ENCODE measurements around the gene MRPS21.
"Not testable (repeated sequence)": the region's sequence is repeated elsewhere in the genome, so short reads cannot be mapped to it uniquely, and the experiment has no call there.

MRPS21 gene

DNA sequence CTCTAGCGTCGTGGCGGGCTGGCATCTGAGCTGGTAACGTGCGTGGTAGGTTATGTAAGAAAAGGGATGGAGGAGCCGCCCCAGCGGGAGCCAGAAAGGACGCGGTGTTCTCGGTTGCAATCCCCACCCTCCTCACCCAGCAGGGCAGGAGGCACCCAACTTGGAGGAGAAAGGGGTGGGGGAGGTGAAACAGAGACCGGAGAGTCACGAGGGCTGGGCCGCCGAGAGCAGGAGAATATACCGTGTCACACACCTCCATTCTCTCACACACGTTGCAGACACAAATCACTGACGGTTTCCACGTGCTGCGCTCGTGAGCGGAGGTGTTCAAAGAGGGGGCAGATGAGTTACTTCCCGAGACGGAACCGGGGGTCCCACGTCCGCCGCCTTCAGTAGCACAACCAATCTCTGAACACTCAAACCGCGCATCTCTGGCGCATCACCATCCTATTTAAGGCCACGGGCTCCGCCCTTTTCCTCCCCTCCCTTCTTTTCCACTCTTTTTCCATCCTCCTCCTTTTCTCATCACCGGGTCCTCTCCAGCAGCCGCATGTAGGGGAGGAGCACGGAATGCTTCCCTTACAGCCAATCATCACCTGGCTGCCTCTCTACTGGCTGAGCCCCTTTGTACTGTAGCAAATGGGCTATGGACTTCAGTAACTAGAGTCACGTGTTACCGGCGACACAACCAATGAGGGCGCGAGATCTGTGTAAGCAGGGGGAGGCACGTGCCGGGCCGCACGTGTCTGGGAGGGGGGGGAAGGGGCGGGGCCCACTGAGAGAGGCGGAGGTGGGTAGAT, 11.7 kb upstream of the MRPS21 start, which contains the start of gene CIART:
CIART (plus strand) TSS at position 797 of the 800 bp plus-strand sequence. CDS start 714 bp downstream, outside the sequence.
- peak; percentile 53 to 80 (median 74) for DNase-seq (ENCODE audit: low read depth in 3 of 3)

GRCh38 chr1:150282558-150282958, 11.1 kb upstream of the MRPS21 start:
- no peak for DNase-seq (ENCODE audit: low read depth in 3 of 3)

DNA sequence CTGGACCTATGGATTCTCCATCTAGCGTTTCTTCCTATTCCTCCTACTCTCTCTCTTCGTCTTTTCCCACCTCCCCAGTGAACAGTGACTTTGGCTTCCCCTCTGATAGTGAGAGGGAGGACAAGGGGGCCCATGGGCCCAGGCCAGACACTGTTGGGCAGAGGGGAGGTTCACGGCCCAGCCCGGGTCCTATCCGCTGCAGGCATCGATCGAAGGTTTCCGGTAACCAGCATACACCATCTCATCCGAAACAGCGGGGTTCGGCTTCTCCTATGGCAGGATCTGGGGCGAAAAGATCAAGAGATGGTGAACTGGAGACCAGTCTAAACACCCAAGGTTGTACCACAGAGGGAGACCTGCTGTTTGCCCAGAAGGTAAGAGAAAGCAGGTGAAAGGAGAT, 10.4 kb upstream of the MRPS21 start:
- no peak for DNase-seq (ENCODE audit: low read depth in 3 of 3)

GRCh38 chr1:150288382-150288781, 5.3 kb upstream of the MRPS21 start:
- no peak for DNase-seq (ENCODE audit: low read depth in 3 of 3)

DNA sequence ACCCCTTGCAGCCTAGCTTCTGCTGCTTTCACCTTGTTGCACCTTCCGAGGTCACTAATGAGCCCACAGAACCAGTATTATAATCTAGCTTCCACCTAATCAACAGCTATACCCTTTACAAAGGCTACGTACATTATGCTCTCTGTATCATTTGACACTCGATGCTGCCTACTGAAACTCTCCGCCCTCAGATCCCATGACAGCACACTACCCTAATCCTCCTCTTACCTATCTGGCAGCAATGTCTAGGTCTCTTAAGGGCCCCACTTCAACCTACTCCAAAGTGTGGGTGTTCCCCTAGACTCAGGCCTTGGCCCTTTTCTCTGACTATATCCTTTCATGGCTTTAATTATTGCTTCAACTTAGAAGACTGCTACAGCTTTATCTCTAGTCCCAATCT, 4.8 kb upstream of the MRPS21 start:
- no peak for DNase-seq (ENCODE audit: low read depth in 3 of 3)

DNA sequence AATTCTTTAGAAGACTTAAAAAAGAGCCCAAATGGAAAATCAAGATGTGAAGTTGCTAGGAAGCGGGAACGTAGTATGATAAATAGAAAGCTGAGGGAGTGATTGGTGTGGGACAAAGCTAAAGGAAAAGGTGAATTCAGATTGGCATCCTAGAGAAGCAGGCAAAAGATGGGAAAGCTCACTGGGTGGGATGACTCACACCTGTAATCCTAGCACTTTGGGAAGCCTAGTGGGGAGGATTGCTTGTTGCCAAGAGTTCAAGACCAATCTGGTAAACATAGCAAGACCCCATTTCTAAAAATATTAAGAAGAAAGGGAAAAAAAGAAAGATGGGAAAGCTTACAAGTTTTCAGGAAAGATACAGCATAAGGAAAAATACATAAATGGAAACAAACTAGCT, 1.8 kb downstream of the MRPS21 start:
- DNase-seq (ENCODE audit: low read depth in 3 of 3) = no peak

GRCh38 chr1:150299716-150300115, 6.1 kb downstream of the MRPS21 start:
- DNase-seq (ENCODE audit: low read depth in 3 of 3) = no peak

GRCh38 chr1:150302338-150302737, 8.7 kb downstream of the MRPS21 start:
- no peak for DNase-seq (ENCODE audit: low read depth in 3 of 3)

DNA sequence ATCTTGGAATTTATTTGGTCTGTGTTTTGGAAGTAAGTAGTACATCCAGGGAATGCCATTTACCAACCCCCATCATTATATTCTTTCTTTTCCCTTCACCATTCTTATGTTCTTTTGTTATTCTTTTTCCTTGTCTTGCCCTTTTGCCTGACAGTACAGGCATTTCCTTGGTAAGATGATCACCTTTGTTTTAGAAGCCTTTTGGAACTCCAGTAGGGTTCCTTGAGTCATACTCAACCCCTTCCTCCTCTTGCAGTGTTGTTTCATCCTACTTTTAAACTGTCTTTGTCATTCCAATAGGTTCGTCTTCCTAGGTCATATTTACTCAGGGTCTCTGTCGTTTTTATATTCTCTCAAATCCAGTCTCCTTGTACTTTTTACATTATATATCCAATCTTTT, 9.2 kb downstream of the MRPS21 start:
- no peak for DNase-seq (ENCODE audit: low read depth in 3 of 3)

GRCh38 chr1:150308585-150308984, 14.9 kb downstream of the MRPS21 start:
- DNase-seq (ENCODE audit: low read depth in 3 of 3) = not testable (repeated sequence)

GRCh38 chr1:150309758-150310508, 16.3 kb downstream of the MRPS21 start:
- no peak for DNase-seq (ENCODE audit: low read depth in 3 of 3)

- no peak for DNase-seq (ENCODE audit: low read depth in 3 of 3)
Observed at GRCh38 chr1:150311762-150312161, 18.1 kb downstream of the MRPS21 start.

DNA sequence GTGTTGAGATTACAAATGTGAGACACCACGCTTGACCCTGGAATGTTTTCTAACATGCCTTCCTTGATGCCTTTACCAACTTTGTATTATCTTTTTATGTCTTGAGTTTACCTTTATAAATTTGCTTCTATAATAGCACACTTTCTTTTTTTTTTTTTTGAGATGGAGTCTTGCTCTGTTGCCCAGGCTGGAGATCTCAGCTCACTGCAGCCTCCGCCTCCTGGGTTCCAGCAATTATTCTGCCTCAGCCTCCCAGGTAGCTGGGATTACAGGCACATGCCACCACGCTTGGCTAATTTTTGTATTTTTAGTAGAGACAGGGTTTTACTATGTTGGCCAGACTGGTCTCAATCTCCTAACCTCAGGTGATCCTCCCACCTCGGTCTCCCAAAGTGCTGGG, 21.0 kb downstream of the MRPS21 start:
- not testable (repeated sequence) for DNase-seq (ENCODE audit: low read depth in 3 of 3)

DNA sequence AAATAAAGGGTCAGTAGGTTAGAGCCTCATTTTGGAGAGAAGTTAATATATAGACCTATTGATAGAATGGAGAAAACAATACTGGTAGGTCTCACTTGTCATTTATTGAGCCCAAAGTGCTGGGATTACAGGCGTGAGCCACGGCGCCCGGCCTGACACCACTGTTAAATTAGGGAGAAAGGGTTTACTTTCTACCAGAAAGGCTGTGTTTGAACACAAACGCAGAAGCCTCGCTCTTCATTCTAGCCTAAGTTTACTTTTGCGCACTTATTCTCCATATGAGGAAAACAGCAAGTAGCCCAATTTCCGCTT, 27.0 kb downstream of the MRPS21 start:
- no peak for DNase-seq (ENCODE audit: low read depth in 3 of 3)

DNA sequence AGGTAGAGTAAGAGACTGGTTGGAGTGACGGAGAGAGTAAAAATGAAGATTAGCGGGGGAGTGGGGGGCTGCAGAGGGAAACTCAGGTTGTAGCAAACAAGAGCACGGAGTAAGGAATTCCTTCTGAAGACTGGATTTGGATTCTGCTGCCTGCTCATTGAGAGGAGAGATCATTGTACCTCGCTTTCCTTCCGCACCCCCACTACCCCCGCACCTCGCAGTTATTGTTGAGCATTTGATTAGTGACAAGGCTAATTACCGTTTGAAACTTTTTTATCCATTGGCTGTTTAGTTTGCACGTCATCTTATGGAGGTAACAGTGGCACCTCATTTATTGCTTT, 28.1 kb downstream of the MRPS21 start:
- DNase-seq (ENCODE audit: low read depth in 3 of 3) = no peak

- peak in 1 of 3 donors; percentile 3 for DNase-seq (ENCODE audit: low read depth in 3 of 3)
Observed at GRCh38 chr1:150322310-150322709, 28.6 kb downstream of the MRPS21 start.

GRCh38 chr1:150332651-150333290, 39.1 kb downstream of the MRPS21 start:
- no peak for DNase-seq (ENCODE audit: low read depth in 3 of 3)

DNA sequence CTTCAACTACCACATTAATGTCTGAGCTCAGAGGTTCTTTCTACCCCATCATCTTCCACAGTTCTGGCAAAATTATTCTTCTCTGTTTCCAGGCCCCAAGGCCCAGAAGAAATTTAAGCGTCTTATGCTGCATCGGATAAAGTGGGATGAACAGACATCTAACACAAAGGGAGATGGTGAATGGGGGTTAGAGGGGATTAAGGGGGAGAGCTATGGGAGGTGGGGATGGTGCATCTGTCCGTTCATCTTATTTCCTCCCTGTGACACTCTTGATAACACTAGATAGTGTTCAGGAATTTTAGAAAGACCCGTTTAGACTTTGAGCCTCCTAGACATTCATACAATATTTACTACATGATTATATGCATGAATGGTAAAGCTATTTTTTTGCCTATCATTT, 52.7 kb downstream of the MRPS21 start:
- no peak for DNase-seq (ENCODE audit: low read depth in 3 of 3)

GRCh38 chr1:150352866-150353265, 59.2 kb downstream of the MRPS21 start:
- DNase-seq (ENCODE audit: low read depth in 3 of 3) = no peak
